ENCODE measurements around the gene SENP3. TPM values are rescaled to one million over a fixed set of nuclear protein-coding genes. Genes with fewer than 3 reads are reported as not detected.
A peak's percentile ranks its signal among the peaks of the same experiment; 100 is the strongest.

SENP3 gene
- total RNA-seq, 1 experiment from 2014 or later = 83.1 TPM

DNA sequence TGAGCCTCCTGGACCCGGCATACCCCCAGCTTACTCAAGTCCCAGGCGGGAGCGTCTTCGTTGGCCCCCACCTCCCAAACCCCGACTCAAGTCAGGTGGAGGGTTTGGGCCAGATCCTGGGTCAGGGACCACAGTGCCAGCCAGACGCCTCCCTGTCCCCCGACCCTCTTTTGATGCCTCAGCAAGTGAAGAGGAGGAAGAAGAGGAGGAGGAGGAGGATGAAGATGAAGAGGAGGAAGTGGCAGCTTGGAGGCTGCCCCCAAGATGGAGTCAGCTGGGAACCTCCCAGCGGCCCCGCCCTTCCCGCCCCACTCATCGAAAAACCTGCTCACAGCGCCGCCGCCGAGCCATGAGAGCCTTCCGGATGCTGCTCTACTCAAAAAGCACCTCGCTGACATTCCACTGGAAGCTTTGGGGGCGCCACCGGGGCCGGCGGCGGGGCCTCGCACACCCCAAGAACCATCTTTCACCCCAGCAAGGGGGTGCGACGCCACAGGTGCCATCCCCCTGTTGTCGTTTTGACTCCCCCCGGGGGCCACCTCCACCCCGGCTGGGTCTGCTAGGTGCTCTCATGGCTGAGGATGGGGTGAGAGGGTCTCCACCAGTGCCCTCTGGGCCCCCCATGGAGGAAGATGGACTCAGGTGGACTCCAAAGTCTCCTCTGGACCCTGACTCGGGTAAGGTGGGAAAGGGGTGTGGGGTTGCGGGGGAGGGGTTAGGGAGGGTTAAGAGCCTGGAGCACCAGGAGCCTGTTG lies 1.6 kb downstream of the SENP3 start:
- peaks cover 19 to 47% (median 45%) of the 10 kb centered on the region in 3 experiments; a peak in 6 of 7 replicates for H3K36me3 Mint-ChIP-seq (ENCODE audit: insufficient read depth in 1 of 3, low read depth in 3 of 3)
- peak overlapping the region in 1 of 3 experiments; percentile 82; a peak in 1 of 7 replicates for H3K27ac Mint-ChIP-seq

More for the DNA sequence above, 1.6 kb downstream of the SENP3 start:
- no peak overlapping the region for H2AK5ac ChIP-seq (ENCODE audit: insufficient read length, low read length)
- TF ChIP-seq, protein P1, sequence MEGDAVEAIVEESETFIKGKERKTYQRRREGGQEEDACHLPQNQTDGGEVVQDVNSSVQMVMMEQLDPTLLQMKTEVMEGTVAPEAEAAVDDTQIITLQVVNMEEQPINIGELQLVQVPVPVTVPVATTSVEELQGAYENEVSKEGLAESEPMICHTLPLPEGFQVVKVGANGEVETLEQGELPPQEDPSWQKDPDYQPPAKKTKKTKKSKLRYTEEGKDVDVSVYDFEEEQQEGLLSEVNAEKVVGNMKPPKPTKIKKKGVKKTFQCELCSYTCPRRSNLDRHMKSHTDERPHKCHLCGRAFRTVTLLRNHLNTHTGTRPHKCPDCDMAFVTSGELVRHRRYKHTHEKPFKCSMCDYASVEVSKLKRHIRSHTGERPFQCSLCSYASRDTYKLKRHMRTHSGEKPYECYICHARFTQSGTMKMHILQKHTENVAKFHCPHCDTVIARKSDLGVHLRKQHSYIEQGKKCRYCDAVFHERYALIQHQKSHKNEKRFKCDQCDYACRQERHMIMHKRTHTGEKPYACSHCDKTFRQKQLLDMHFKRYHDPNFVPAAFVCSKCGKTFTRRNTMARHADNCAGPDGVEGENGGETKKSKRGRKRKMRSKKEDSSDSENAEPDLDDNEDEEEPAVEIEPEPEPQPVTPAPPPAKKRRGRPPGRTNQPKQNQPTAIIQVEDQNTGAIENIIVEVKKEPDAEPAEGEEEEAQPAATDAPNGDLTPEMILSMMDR (conservative IDR thresholded peaks at IDR 0.05) = no peak
- no peaks in the 10 kb centered on the region for H3K4me1 ChIP-seq (ENCODE audit: insufficient read depth, low read length)
- H4K5ac ChIP-seq (ENCODE audit: insufficient read length, low read depth, low read length) = no peak overlapping the region
- no peak overlapping the region for H3K56ac ChIP-seq (ENCODE audit: insufficient read length, low read depth, low read length)
- peak overlapping the region; percentile 82 for H3K4me2 ChIP-seq (ENCODE audit: insufficient read depth, insufficient read length, low read length)
- H3K4ac ChIP-seq (ENCODE audit: low read depth, low read length) = no peak overlapping the region
- Mint-ChIP-seq H3K9me3 (no peaks in the 10 kb centered on the region), H3K27me3 (ENCODE audit: low read depth) (no peaks in the 10 kb centered on the region), H3K4me1 (peaks cover 31 to 35% of the 10 kb centered on the region in 2 experiments), H3K4me3 (peak overlapping the region; percentile 90 to 91)
- no peak overlapping the region for H2BK12ac ChIP-seq (ENCODE audit: insufficient read length, low read depth, low read length)
- H3K9ac ChIP-seq (ENCODE audit: extremely low read depth, insufficient read length, low read length) = no peak overlapping the region
- WGBS (ENCODE audit: extremely low coverage, insufficient read length, low lambda C conversion rate) = no CpG with 5 or more reads among the region's 30 CpGs
- H2BK20ac ChIP-seq (ENCODE audit: low read depth, low read length, poor library complexity, severe bottlenecking) = no peak overlapping the region
- H3K27me3 ChIP-seq (ENCODE audit: insufficient read depth, low read length) = no peaks in the 10 kb centered on the region
- no peak overlapping the region for H3K18ac ChIP-seq (ENCODE audit: insufficient read length, low read depth, low read length)
- H4K20me1 ChIP-seq (ENCODE audit: control insufficient read depth, insufficient read depth, insufficient read length) = no peaks in the 10 kb centered on the region
- no peak overlapping the region for H2BK120ac ChIP-seq (ENCODE audit: low read depth, low read length, poor library complexity, severe bottlenecking)
- no peak overlapping the region for H4K91ac ChIP-seq (ENCODE audit: insufficient read length, low read depth, low read length)
- no peak overlapping the region for H3T11ph ChIP-seq (ENCODE audit: low read length)
- no peak overlapping the region for H2AFZ ChIP-seq (ENCODE audit: low read length)
- H3K23me2 ChIP-seq (ENCODE audit: insufficient read length, low read depth, low read length, poor library complexity, severe bottlenecking) = peaks cover 6% of the 10 kb centered on the region
- H3K9me3 ChIP-seq (ENCODE audit: control insufficient read depth, low read depth, low read length) = no peaks in the 10 kb centered on the region
- H2BK15ac ChIP-seq (ENCODE audit: low read depth, low read length) = no peak overlapping the region
- H2BK5ac ChIP-seq (ENCODE audit: insufficient read length, low read length) = no peak overlapping the region
- H3K14ac ChIP-seq (ENCODE audit: insufficient read depth, low read length) = no peak overlapping the region
- H3K23ac ChIP-seq (ENCODE audit: insufficient read length, low read depth, low read length) = no peak overlapping the region
- no peak overlapping the region for H3K27ac ChIP-seq (ENCODE audit: insufficient read length, low read depth, low read length)
- H3K79me1 ChIP-seq (ENCODE audit: insufficient read depth, low read depth, low read length, poor library complexity, severe bottlenecking) = peaks cover 15% of the 10 kb centered on the region
- no peak overlapping the region for H4K8ac ChIP-seq (replicated peaks; ENCODE audit: insufficient read length, low read depth, low read length)
- H3K79me2 ChIP-seq (ENCODE audit: insufficient read depth, low read length) = peaks cover 8% of the 10 kb centered on the region; the same call in 1 of the 2 replicates
- no peak for DNase-seq
